Lung (tissue), 12 donors: Measurements from ENCODE around the gene CASP12. TPM values are rescaled to one million over a fixed set of nuclear protein-coding genes. Genes with fewer than 3 reads are reported as not detected.

Experiments
- ATAC-seq: fragments of 200-7000 bp; cut with Tn5 transposase; one replicate; pipeline ENCODE4 v1.9.1; 2020; ENCODE audit warnings: moderate number of reproducible peaks; ENCODE audit not compliant: insufficient read depth, low FRiP score
- DNase-seq, 3 donors: peaks; one replicate each; pipeline ENCODE4 v3.0.0-alpha.2; 2013 to 2017
- H3K27ac ChIP-seq, 2 donors: one replicate each; pipeline ENCODE4 v1.5.1; 2013; ENCODE audit warnings: mild to moderate bottlenecking in 2 of 2, moderate library complexity in 2 of 2, control low read depth in 1 of 2, inconsistent platforms in 1 of 2, low read depth in 1 of 2, low read length in 1 of 2
- H3K27me3 ChIP-seq, 3 donors: one replicate each; pipeline ENCODE4 v1.5.1; 2013; ENCODE audit warnings: low read length in 2 of 3; ENCODE audit not compliant: control insufficient read depth in 3 of 3, insufficient read depth in 3 of 3
- H3K36me3 ChIP-seq, 4 donors: one replicate each; pipeline ENCODE4 v1.5.1; 2013; ENCODE audit warnings: low read length in 4 of 4, mild to moderate bottlenecking in 1 of 4, moderate library complexity in 1 of 4; ENCODE audit not compliant: control insufficient read depth in 4 of 4, insufficient read depth in 4 of 4
- H3K4me1 ChIP-seq, 5 donors: one replicate each; pipeline ENCODE4 v1.5.1; 2013; ENCODE audit warnings: low read length in 5 of 5, mild to moderate bottlenecking in 2 of 5, moderate library complexity in 1 of 5; ENCODE audit not compliant: control insufficient read depth in 5 of 5, insufficient read depth in 5 of 5
- H3K4me3 ChIP-seq: one replicate; pipeline ENCODE4 v1.5.1; 2013; ENCODE audit warnings: mild to moderate bottlenecking, control low read depth, moderate library complexity
- H3K9ac ChIP-seq, 2 donors: one replicate each; pipeline ENCODE4 v1.5.1; 2013; ENCODE audit warnings: low read length in 2 of 2, control low read depth in 1 of 2; ENCODE audit not compliant: insufficient read depth in 1 of 2
- H3K9me3 ChIP-seq, 4 donors: one replicate each; pipeline ENCODE4 v1.5.1; 2013; ENCODE audit warnings: low read length in 3 of 4, mild to moderate bottlenecking in 1 of 4, moderate library complexity in 1 of 4; ENCODE audit not compliant: control insufficient read depth in 4 of 4, insufficient read depth in 3 of 4
- WGBS, 2 donors: extraction: QIAGEN DNeasy Blood & Tissue Kit; methylation state at CpG; one replicate each; pipeline ENCODE4 v1.1.7; 2013; 5-methylcytosine and 5-hydroxymethylcytosine counted together
- polyA plus RNA-seq, 2 donors: library from polyadenylated mRNA; stranded (reverse); fragments of 200-250 nt; gene quantifications; one replicate each; pipeline ENCODE4 v1.2.1, GENCODE V29; 2013
- total RNA-seq, 2 donors: library from RNA; depleted of rRNA in 1 of 2; stranded (reverse); fragments of >200 nt in 1 of 2; gene quantifications; one replicate each; pipeline ENCODE4 v1.2.1, GENCODE V29; 2014 to 2021
- TF ChIP-seq, protein P1 (sequence below): IDR thresholded peaks from 2 replicates; pipeline ENCODE4 v1.5.1; 2012; ENCODE audit warnings: mild to moderate bottlenecking; ENCODE audit errors: control extremely low read depth, extremely low read depth
- donor health status: control.
- donor health status: control.
- donor health status: Bipolar disorder and iron deficiency.
- donor health status: healthy.
- donor health status: DM: yes; HTN: yes; CAD: no.

CASP12 gene
- total and polyA plus RNA-seq, 4 donors: 0.15 to 1.1 (median 0.61) TPM

DNA sequence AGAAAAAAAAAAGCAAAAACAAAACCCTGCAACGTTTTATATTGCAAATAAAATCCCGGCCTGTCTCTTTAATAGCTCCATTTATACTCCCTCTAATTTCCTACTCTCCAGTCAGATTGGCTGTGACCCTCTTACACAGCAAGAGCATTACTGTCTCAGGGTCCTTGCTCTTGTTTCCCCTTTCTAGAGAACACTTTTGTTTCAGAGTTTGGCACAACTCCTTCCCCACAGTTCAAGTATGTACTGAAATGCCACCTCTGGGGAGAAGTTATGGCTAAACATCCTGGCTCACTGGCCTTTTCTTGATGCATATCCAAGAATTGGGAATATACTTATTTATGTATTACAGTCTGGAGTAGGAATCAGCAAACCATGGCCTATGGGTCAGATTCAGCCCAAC, 2.6 kb downstream of the CASP12 start:
- H3K36me3 ChIP-seq: no peaks in the 10 kb centered on the region
- H3K27ac ChIP-seq: no peak overlapping the region
- H3K4me1 ChIP-seq: peaks cover 2 to 16% (median 7%) of the 10 kb centered on the region in 5 donors
- H3K4me3 ChIP-seq: no peak overlapping the region
- no peaks in the 10 kb centered on the region for H3K27me3 ChIP-seq
- no peaks in the 10 kb centered on the region for H3K9me3 ChIP-seq
- WGBS, 2 donors: 29 to 42% methylated on average over 2 of the region's 2 CpGs
- H3K9ac ChIP-seq: no peak overlapping the region
- DNase-seq (peak in 1 of 3 donors; percentile 30), ATAC-seq (no peak)
- TF ChIP-seq, protein P1, sequence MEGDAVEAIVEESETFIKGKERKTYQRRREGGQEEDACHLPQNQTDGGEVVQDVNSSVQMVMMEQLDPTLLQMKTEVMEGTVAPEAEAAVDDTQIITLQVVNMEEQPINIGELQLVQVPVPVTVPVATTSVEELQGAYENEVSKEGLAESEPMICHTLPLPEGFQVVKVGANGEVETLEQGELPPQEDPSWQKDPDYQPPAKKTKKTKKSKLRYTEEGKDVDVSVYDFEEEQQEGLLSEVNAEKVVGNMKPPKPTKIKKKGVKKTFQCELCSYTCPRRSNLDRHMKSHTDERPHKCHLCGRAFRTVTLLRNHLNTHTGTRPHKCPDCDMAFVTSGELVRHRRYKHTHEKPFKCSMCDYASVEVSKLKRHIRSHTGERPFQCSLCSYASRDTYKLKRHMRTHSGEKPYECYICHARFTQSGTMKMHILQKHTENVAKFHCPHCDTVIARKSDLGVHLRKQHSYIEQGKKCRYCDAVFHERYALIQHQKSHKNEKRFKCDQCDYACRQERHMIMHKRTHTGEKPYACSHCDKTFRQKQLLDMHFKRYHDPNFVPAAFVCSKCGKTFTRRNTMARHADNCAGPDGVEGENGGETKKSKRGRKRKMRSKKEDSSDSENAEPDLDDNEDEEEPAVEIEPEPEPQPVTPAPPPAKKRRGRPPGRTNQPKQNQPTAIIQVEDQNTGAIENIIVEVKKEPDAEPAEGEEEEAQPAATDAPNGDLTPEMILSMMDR: no peak

DNA sequence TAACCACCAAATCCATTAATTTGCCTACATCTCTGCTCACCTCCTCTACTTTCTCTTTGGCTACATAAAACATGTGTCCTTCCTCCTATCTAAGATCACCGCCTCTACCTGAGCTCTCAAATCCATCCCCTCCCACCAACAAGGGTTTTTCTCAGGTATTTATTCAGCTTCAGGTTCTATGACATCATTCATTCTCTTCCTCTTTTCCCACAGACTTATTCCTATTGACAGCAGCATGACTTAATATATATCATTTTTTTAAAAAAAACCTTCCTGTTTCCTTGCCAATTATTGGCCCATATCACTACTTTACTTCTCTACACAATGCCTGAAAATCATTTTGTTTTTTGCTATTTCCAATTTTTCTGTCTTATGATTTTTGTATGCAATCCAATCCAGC, 4.4 kb downstream of the CASP12 start:
- Histone ChIP-seq H3K27me3 (no peaks in the 10 kb centered on the region), H3K9ac (no peak overlapping the region), H3K36me3 (no peaks in the 10 kb centered on the region), H3K27ac (no peak overlapping the region), H3K9me3 (no peaks in the 10 kb centered on the region), H3K4me1 (peaks cover 2 to 16% (median 7%) of the 10 kb centered on the region in 5 donors), H3K4me3 (no peak overlapping the region)
- TF ChIP-seq, protein P1: no peak
- ATAC-seq (no peak), DNase-seq (no peak)
- 94 to 96% methylated on average over 1 of the region's 1 CpG for WGBS, 2 donors

DNA sequence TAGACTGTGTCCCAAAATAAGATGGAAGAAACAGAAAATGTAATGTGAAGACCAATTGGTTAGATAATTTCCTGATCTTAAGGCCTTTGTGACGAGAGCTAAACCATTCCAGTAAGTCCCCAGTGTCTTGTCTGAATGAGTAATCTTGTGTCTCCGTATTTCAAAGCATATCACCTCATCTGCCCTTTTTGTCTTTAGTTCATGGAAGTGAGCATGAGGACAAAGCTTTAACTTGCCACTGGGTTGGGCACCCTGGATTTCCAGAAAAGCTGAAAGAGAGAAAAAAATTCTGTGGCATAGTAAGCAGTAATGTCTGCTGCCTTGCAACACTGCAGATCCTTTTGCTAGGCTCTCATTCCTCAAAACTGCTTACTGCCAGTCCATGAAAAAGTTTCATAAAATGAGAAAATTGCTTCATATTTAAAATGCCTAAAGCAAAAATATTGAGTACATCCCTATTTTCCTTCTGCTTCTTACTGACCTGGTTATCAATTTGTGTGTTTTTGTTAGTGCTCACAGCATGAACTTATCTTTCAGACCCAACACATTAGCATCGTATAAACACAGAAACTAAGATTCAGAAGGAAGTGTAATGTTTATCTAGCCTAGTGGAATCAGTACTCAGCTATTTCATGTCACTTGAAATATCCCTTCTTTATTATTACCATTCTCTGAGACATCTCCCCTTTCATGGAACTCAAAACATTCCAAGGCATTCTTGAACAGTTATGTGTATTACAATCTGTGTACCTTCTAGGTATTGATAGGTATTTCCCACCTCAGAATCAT, 5.3 kb downstream of the CASP12 start:
- H3K36me3 ChIP-seq: no peaks in the 10 kb centered on the region
- H3K9ac ChIP-seq: no peak overlapping the region
- TF ChIP-seq, protein P1: no peak
- H3K9me3 ChIP-seq: no peaks in the 10 kb centered on the region
- ATAC-seq: no peak
- DNase-seq: peak in 1 of 3 donors; percentile 37
- no peak overlapping the region for H3K4me3 ChIP-seq
- H3K27me3 ChIP-seq: no peaks in the 10 kb centered on the region
- no peak overlapping the region for H3K27ac ChIP-seq
- peaks cover 2 to 9% (median 6%) of the 10 kb centered on the region in 5 donors for H3K4me1 ChIP-seq
- WGBS, 2 donors: 57 to 70% methylated on average over 3 of the region's 3 CpGs

DNA sequence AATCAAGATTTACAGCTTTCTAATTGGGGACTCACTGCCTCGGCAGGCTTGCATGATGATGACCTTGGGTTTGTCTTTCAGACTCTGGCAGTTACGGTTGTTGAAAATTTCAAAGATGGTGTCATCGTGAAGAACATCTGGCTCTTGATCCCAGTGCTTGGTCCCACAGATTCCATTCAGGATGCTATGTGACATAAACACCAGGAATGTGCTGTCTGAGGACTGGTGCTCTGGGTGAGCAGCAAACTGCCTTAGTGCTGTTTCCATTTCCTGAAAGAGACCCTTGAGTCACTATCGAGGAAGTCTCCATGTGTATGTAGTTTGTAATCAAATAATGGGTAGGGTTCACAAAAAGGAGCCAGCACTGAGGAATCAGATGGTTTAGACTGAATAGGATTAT, 7.1 kb downstream of the CASP12 start:
- Histone ChIP-seq H3K9ac (no peak overlapping the region), H3K4me3 (no peak overlapping the region), H3K9me3 (no peaks in the 10 kb centered on the region), H3K27me3 (no peaks in the 10 kb centered on the region), H3K4me1 (peaks cover 0 to 4% (median 3%) of the 10 kb centered on the region in 5 donors), H3K36me3 (no peaks in the 10 kb centered on the region), H3K27ac (no peak overlapping the region)
- 84 to 89% methylated on average over 4 of the region's 4 CpGs for WGBS, 2 donors
- TF ChIP-seq, protein P1: no peak
- DNase-seq (no peak), ATAC-seq (no peak)
